Muscle of arm (tissue), 14 donors: ENCODE measurements around the gene B3GALT5. TPM values are rescaled to one million over a fixed set of nuclear protein-coding genes. Genes with fewer than 3 reads are reported as not detected.
"Not testable (repeated sequence)": the region's sequence is repeated elsewhere in the genome, so short reads cannot be mapped to it uniquely, and the experiment has no call there.

Experiments
- DNase-seq: peaks from one replicate; pipeline ENCODE4 v3.0.0-alpha.2; 2013
- long read RNA-seq, 11 donors: transcript quantifications; one replicate each; lab custom pipeline, GENCODE V29; 2026
- polyA plus RNA-seq, 12 donors: library from polyadenylated mRNA; unstranded; fragments of 120-200 nt; gene quantifications; one replicate each; pipeline ENCODE4 v1.2.1, GENCODE V29; 2013; ENCODE audit not compliant: insufficient read length in 12 of 12

The B3GALT5 gene, protein sequence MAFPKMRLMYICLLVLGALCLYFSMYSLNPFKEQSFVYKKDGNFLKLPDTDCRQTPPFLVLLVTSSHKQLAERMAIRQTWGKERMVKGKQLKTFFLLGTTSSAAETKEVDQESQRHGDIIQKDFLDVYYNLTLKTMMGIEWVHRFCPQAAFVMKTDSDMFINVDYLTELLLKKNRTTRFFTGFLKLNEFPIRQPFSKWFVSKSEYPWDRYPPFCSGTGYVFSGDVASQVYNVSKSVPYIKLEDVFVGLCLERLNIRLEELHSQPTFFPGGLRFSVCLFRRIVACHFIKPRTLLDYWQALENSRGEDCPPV
- 1 to 10 TPM in 2 of 12 donors, under 1 TPM in 9, not detected in 1; 0.15 to 2.9 (median 0.33) TPM for polyA plus RNA-seq
- long read RNA-seq, donor 1: 0 reads
- long read RNA-seq, donor 2: 0 reads
- long read RNA-seq, donor 3: 0 reads
- long read RNA-seq, donor 4: 0 reads
- long read RNA-seq, donor 5: 0 reads
- long read RNA-seq, donor 6: 0 reads
- long read RNA-seq, donor 7: 0 reads
- long read RNA-seq, donor 8: 0 reads
- long read RNA-seq, donor 9: 0 reads
- long read RNA-seq, donor 10: 0 reads
- long read RNA-seq, donor 11: 0 reads

- DNase-seq: no peak
Measured at GRCh38 chr21:39612233-39613040, at the start of gene B3GALT5. B3GALT5 (plus strand) TSS chr21:39612940; CDS start chr21:39660560, 47,620 bp downstream.

DNA sequence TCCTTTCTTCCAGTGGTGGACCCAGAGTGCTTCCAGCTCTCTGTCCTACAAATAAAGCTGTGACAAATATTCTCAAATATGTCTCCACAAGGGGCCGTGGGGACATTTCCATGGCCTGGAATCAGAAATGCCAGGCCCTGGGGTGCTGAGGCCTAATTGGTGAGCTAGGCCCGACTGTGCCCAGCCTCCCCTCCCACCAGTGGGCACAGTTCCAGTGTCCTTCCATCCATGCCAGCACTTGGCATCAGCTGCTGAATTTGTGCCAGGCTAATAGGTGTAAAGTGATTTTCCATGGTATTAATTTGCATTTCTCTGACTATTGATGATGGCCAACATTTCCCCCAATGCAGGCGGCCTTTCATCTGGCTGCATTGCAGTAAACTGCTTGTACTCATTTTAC lies 48.5 kb upstream of the B3GALT5 start:
- DNase-seq: no peak

GRCh38 chr21:39567180-39567972 lies 45.4 kb upstream of the B3GALT5 start:
- no peak for DNase-seq

- no peak for DNase-seq
Measured at GRCh38 chr21:39568361-39568760, 44.4 kb upstream of the B3GALT5 start.

GRCh38 chr21:39575775-39576174 lies 37.0 kb upstream of the B3GALT5 start:
- DNase-seq: no peak

- no peak for DNase-seq
Measured at GRCh38 chr21:39576518-39577128, 36.1 kb upstream of the B3GALT5 start.

DNA sequence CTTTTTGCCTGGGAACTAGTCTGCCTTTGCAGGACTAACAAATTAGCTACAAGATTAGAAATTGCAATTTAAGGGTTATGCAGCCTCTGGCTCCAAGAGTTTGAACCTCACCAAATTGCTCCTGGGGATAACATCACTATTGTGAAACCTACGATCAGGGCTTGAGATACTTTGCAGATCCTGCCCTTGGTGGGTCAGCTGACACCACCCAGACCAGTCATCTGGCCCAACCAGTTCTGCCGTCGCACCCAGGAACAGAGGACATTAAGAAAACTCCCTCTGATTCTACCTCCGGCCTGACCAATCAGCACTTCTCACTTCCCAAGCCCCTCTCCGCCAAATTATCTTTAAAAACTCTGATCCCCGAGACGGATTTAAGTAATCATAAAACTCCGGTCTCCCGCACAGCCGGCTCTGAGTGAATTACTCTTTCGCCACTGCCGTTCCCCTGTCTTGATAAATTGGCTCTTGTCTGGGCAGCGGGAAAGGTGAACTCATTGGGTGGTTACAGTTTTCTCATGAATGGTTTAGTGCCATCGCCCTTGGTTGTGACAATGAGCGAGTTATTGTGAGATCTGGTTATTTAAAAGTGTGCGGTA lies 32.9 kb upstream of the B3GALT5 start:
- no peak for DNase-seq

GRCh38 chr21:39580744-39581143 lies 32.0 kb upstream of the B3GALT5 start:
- no peak for DNase-seq

- no peak for DNase-seq
Measured at GRCh38 chr21:39581414-39581813, 31.3 kb upstream of the B3GALT5 start.

DNA sequence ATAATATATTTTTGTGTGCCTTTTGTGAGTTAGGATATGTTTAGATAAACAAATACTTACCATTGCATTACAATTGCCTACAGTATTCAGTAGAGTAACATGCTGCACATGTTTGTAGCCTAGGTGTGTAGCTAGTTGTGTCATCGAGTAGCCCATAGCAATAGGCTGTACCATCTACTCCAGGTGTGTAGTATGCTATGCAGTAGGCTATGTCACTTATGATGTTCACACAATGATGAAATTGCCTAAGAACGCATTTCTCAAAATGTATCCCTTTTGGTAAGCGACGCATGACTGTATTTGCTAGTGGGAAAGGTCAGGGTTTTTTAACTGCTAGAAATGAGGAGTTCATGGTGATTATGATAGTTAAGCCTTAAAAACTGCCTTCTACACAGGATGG lies 30.0 kb upstream of the B3GALT5 start:
- DNase-seq: no peak

DNA sequence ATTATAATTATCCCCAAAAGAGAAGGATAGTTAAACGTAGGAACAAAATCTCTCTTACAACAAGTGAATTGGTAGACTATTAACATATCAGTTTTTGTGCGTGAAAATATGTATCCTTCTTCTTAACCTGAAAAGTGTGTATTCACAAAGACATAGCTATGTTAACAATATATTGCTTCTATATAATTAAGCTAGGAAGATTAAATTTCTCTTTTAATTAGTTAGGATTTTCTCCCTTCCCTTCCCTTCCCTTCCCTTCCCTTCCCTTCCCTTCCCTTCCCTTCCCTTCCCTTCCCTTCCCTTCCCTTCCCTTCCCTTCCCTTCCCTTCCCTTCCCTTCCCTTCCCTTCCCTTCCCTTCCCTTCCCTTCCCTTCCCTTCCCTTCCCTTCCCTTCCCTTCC lies 29.2 kb upstream of the B3GALT5 start:
- not testable (repeated sequence) for DNase-seq

DNA sequence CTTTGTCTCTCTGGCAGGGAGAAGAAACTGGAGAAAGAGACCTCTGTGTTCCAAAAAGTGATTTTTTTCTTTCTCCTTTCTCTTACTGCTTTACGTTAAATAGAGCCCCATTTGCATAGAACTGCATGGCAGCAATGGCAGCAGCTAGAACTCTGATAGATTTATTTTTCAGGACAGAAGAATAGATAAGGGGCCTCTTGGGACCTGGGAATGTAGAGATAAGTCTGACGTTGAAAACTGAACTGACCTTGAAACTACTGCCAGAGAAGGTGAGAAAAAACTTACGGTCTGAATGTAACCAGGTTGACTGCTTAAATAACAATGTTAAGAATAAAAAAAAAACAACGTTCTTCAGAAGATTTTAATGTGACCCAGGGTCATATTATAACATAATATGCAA lies 25.4 kb upstream of the B3GALT5 start:
- DNase-seq: no peak

- no peak for DNase-seq
Measured at GRCh38 chr21:39588884-39589283, 23.9 kb upstream of the B3GALT5 start.

GRCh38 chr21:39593522-39593921 lies 19.2 kb upstream of the B3GALT5 start:
- DNase-seq: no peak

DNA sequence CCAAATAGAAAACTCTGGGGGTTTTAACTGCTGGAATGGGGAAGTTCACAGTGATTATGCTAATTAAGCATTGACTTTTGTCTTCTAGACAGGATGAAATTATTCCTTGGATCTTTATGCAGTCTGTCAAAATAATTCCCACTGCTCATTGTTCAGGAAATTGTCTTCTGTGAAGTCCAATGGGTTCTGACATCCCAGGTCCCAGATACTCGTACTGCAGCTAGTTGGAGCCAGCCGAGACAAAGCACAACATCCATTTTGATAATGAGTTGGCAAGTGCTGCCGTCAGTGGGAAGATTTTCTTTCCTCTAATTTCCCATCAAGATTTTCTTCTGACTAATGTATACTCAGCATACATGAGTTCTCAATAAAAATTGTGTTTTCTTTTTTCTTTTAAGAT lies 17.3 kb upstream of the B3GALT5 start:
- no peak for DNase-seq

DNA sequence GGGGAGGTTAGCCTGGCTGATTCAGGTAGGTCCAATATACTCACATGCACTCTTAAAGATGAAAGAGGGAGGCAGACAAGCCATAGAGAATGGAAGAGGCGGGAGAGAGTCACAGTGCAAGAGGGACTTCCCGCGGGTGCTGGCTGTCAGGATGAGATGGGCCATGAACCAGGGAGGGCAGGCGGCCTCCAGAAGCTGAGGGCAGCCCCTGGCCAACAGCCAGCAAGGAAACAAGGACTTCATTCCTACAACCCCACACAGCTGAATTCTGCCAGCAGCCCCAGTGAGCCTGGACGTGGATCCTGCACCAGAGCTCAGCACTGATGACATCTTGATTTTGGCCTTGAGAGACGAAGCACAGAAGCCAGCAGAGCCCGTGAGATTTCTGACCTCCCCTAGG lies 15.1 kb upstream of the B3GALT5 start:
- DNase-seq: no peak

- no peak for DNase-seq
Measured at GRCh38 chr21:39599191-39599970, 13.4 kb upstream of the B3GALT5 start.

GRCh38 chr21:39601187-39601928 lies 11.4 kb upstream of the B3GALT5 start:
- DNase-seq: no peak

- DNase-seq: no peak
Measured at GRCh38 chr21:39602076-39602689, 10.6 kb upstream of the B3GALT5 start.
